ENCODE results near the gene HARS1. TPM values are rescaled to one million over a fixed set of nuclear protein-coding genes. Genes with fewer than 3 reads are reported as not detected.
"Not testable (repeated sequence)": the region's sequence is repeated elsewhere in the genome, so short reads cannot be mapped to it uniquely, and the experiment has no call there.

The HARS1 gene
- total RNA-seq: 100 to 1,000 TPM in 2 of 8 experiments, 10 to 100 TPM in 6; 53.1 to 102 (median 77.0) TPM

- peak; percentile 93 to 98 (median 98) for ATAC-seq (replicated peaks in 6 of 8)
- in situ Hi-C loops (cut with MboI; ENCODE audit: low pct_unique_long_range_greater_than_20kb in 2 of 9, low sequenced_read_pairs in 9 of 9, unreplicated experiment in 9 of 9): loop anchor here in 1 of 9 experiments (25.0 kb wide), 1 partner anchor 129 kb away; the partner anchor contains the start of genes APBB3, SLC35A4 and SRA1
These were observed at the start of gene HARS1, which contains the start of gene HARS2 for GRCh38 chr5:140690941-140691924. Gene HARS1 (minus strand): TSS chr5:140691370. CDS start chr5:140691304, 66 bp downstream. Gene HARS2 (plus strand): TSS chr5:140691455. CDS start chr5:140691649, 194 bp downstream.

GRCh38 chr5:140737486-140737885 lies 46.3 kb upstream of the HARS1 start:
- H3K27ac ChIP-seq: no peak overlapping the region
- ATAC-seq (replicated peaks in 6 of 8): no peak
- H3K4me1 ChIP-seq (replicated peaks in 1 of 2): no peaks in the 10 kb centered on the region
- WGBS, 10 experiments: 50 to 100% (median 86%) methylated on average over 1 of the region's 1 CpG; no CpG with 5 or more reads in 2 of the 10 experiments
- in situ Hi-C loops (cut with MboI; ENCODE audit: low pct_unique_long_range_greater_than_20kb in 2 of 9, low sequenced_read_pairs in 9 of 9, unreplicated experiment in 9 of 9): no loop called here
- no peak overlapping the region for H3K4me3 ChIP-seq

More at GRCh38 chr5:140690941-140691924, at the start of gene HARS1, which contains the start of gene HARS2:
- Histone ChIP-seq H3K4me3 (peak within 1 kb of the TSS; percentile 51 to 98 (median 83)), H3K4me1 (replicated peaks in 1 of 2) (peaks cover 10 to 14% of the 10 kb centered on the region in 2 donors), H3K27ac (peak within 1 kb of the TSS; percentile 65 to 90)
- 0 to 7% (median 0%) methylated on average over 1 to 22 of the region's 61 CpGs; no CpG with 5 or more reads in 2 of the 10 experiments for WGBS, 10 experiments

GRCh38 chr5:140734354-140734753 lies 43.2 kb upstream of the HARS1 start:
- in situ Hi-C loops (cut with MboI; ENCODE audit: low pct_unique_long_range_greater_than_20kb in 2 of 9, low sequenced_read_pairs in 9 of 9, unreplicated experiment in 9 of 9): no loop called here
- Histone ChIP-seq H3K27ac (no peak overlapping the region), H3K4me1 (replicated peaks in 1 of 2) (no peaks in the 10 kb centered on the region), H3K4me3 (no peak overlapping the region)
- ATAC-seq (replicated peaks in 6 of 8): peak in 3 of 8 experiments; percentile 70 to 74 (median 71)
- 5 to 85% (median 73%) methylated on average over 3 to 7 of the region's 7 CpGs for WGBS, 10 experiments

GRCh38 chr5:140733098-140733497 lies 41.9 kb upstream of the HARS1 start:
- no peaks in the 10 kb centered on the region for H3K4me1 ChIP-seq (replicated peaks in 1 of 2)
- H3K27ac ChIP-seq: no peak overlapping the region
- no peak overlapping the region for H3K4me3 ChIP-seq
- WGBS, 10 experiments: 18 to 100% (median 63%) methylated on average over 1 to 4 of the region's 4 CpGs
- ATAC-seq (replicated peaks in 6 of 8): peak in 2 of 8 experiments; percentile 38 to 51
- in situ Hi-C loops (cut with MboI; ENCODE audit: low pct_unique_long_range_greater_than_20kb in 2 of 9, low sequenced_read_pairs in 9 of 9, unreplicated experiment in 9 of 9): no loop called here

- H3K27ac ChIP-seq: no peak overlapping the region
- in situ Hi-C loops (cut with MboI; ENCODE audit: low pct_unique_long_range_greater_than_20kb in 2 of 9, low sequenced_read_pairs in 9 of 9, unreplicated experiment in 9 of 9): no loop called here
- H3K4me1 ChIP-seq (replicated peaks in 1 of 2): no peaks in the 10 kb centered on the region
- ATAC-seq (replicated peaks in 6 of 8): peak; percentile 94 to 99 (median 98)
- WGBS, 10 experiments: 0 to 44% (median 15%) methylated on average over 1 to 18 of the region's 23 CpGs
- H3K4me3 ChIP-seq: peak overlapping the region; percentile 17 to 42 (median 30)
These were observed 34.8 kb upstream of the HARS1 start for GRCh38 chr5:140725799-140726471.

- H3K4me1 ChIP-seq (replicated peaks in 1 of 2); ATAC-seq (replicated peaks in 6 of 8); in situ Hi-C loops (cut with MboI; ENCODE audit: low pct_unique_long_range_greater_than_20kb in 2 of 9, low sequenced_read_pairs in 9 of 9, unreplicated experiment in 9 of 9); H3K27ac ChIP-seq; H3K4me3 ChIP-seq: not testable (repeated sequence)
- 71 to 100% (median 89%) methylated on average over 1 to 5 of the region's 5 CpGs; no CpG with 5 or more reads in 3 of the 10 experiments for WGBS, 10 experiments
These were observed 30.2 kb upstream of the HARS1 start for GRCh38 chr5:140721395-140721794.

- in situ Hi-C loops (cut with MboI; ENCODE audit: low pct_unique_long_range_greater_than_20kb in 2 of 9, low sequenced_read_pairs in 9 of 9, unreplicated experiment in 9 of 9); H3K4me1 ChIP-seq (replicated peaks in 1 of 2); H3K4me3 ChIP-seq; ATAC-seq (replicated peaks in 6 of 8); H3K27ac ChIP-seq: not testable (repeated sequence)
- WGBS, 10 experiments: 0 to 100% (median 53%) methylated on average over 1 to 6 of the region's 6 CpGs; no CpG with 5 or more reads in 2 of the 10 experiments
These were observed 29.6 kb upstream of the HARS1 start for GRCh38 chr5:140720738-140721137.

- in situ Hi-C loops (cut with MboI; ENCODE audit: low pct_unique_long_range_greater_than_20kb in 2 of 9, low sequenced_read_pairs in 9 of 9, unreplicated experiment in 9 of 9): no loop called here
- H3K27ac ChIP-seq: no peak overlapping the region
- 56 to 100% (median 90%) methylated on average over 1 to 7 of the region's 7 CpGs; no CpG with 5 or more reads in 2 of the 10 experiments for WGBS, 10 experiments
- ATAC-seq (replicated peaks in 6 of 8): no peak
- no peaks in the 10 kb centered on the region for H3K4me1 ChIP-seq (replicated peaks in 1 of 2)
- no peak overlapping the region for H3K4me3 ChIP-seq
These were observed 27.1 kb upstream of the HARS1 start for GRCh38 chr5:140718266-140718592.

GRCh38 chr5:140716238-140716637 lies 25.1 kb upstream of the HARS1 start:
- H3K4me3 ChIP-seq; H3K4me1 ChIP-seq (replicated peaks in 1 of 2); H3K27ac ChIP-seq; in situ Hi-C loops (cut with MboI; ENCODE audit: low pct_unique_long_range_greater_than_20kb in 2 of 9, low sequenced_read_pairs in 9 of 9, unreplicated experiment in 9 of 9); ATAC-seq (replicated peaks in 6 of 8): not testable (repeated sequence)
- 57 to 100% (median 82%) methylated on average over 1 to 2 of the region's 2 CpGs; no CpG with 5 or more reads in 4 of the 10 experiments for WGBS, 10 experiments

GRCh38 chr5:140713562-140714094 lies 22.5 kb upstream of the HARS1 start:
- no peak for ATAC-seq (replicated peaks in 6 of 8)
- H3K4me3 ChIP-seq: no peak overlapping the region
- WGBS, 10 experiments: 50 to 100% (median 83%) methylated on average over 1 of the region's 1 CpG; no CpG with 5 or more reads in 3 of the 10 experiments
- in situ Hi-C loops (cut with MboI; ENCODE audit: low pct_unique_long_range_greater_than_20kb in 2 of 9, low sequenced_read_pairs in 9 of 9, unreplicated experiment in 9 of 9): no loop called here
- no peak overlapping the region for H3K27ac ChIP-seq
- H3K4me1 ChIP-seq (replicated peaks in 1 of 2): no peaks in the 10 kb centered on the region

GRCh38 chr5:140711794-140712193 lies 20.6 kb upstream of the HARS1 start:
- in situ Hi-C loops (cut with MboI; ENCODE audit: low pct_unique_long_range_greater_than_20kb in 2 of 9, low sequenced_read_pairs in 9 of 9, unreplicated experiment in 9 of 9): no loop called here
- no peaks in the 10 kb centered on the region for H3K4me1 ChIP-seq (replicated peaks in 1 of 2)
- H3K4me3 ChIP-seq: peak overlapping the region in 1 of 5 donors; percentile 35
- H3K27ac ChIP-seq: no peak overlapping the region
- 54 to 100% (median 92%) methylated on average over 1 of the region's 1 CpG for WGBS, 10 experiments
- no peak for ATAC-seq (replicated peaks in 6 of 8)

- H3K4me1 ChIP-seq (replicated peaks in 1 of 2): no peaks in the 10 kb centered on the region
- H3K27ac ChIP-seq: peak overlapping the region; percentile 52 to 64
- peak overlapping the region; percentile 18 to 37 (median 23) for H3K4me3 ChIP-seq
- ATAC-seq (replicated peaks in 6 of 8): peak; percentile 91 to 97 (median 94)
- WGBS, 10 experiments: 0 to 27% (median 3%) methylated on average over 2 to 19 of the region's 27 CpGs; no CpG with 5 or more reads in 1 of the 10 experiments
- in situ Hi-C loops (cut with MboI; ENCODE audit: low pct_unique_long_range_greater_than_20kb in 2 of 9, low sequenced_read_pairs in 9 of 9, unreplicated experiment in 9 of 9): no loop called here
These were observed 19.9 kb upstream of the HARS1 start for GRCh38 chr5:140710899-140711552.

Data from motor neuron (in vitro differentiated cells).